ENCODE measurements around the gene TRIM65.

The TRIM65 gene

GRCh38 chr17:75896415-75897159 is at the start of gene TRIM65:
Gene TRIM65 (minus strand): TSS chr17:75896951. CDS start chr17:75896937, 14 bp downstream.
- Histone ChIP-seq H3K9me3 (ENCODE audit: control insufficient read depth, insufficient read depth, low read length) (no peaks in the 10 kb centered on the region), H3K27me3 (ENCODE audit: control insufficient read depth, insufficient read depth, low read length) (no peaks in the 10 kb centered on the region), H3K27ac (ENCODE audit: low read length) (no peak within 1 kb of the TSS), H3K4me3 (ENCODE audit: low read length) (peak within 1 kb of the TSS; percentile 77), H3K4me1 (ENCODE audit: control insufficient read depth, insufficient read depth, low read length) (peaks cover 13% of the 10 kb centered on the region), H3K36me3 (ENCODE audit: control insufficient read depth, insufficient read depth, low read length) (peaks cover 31% of the 10 kb centered on the region)
- no CpG with 5 or more reads among the region's 102 CpGs for WGBS (ENCODE audit: insufficient coverage, insufficient read length)
- DNase-seq (ENCODE audit: low read depth, low spot score), result no peak

GRCh38 chr17:75945211-75945610 is 48.5 kb upstream of the TRIM65 start:
- Histone ChIP-seq H3K36me3 (ENCODE audit: control insufficient read depth, insufficient read depth, low read length) (peaks cover 5% of the 10 kb centered on the region), H3K4me1 (ENCODE audit: control insufficient read depth, insufficient read depth, low read length) (no peaks in the 10 kb centered on the region), H3K27me3 (ENCODE audit: control insufficient read depth, insufficient read depth, low read length) (no peaks in the 10 kb centered on the region), H3K9me3 (ENCODE audit: control insufficient read depth, insufficient read depth, low read length) (no peaks in the 10 kb centered on the region), H3K4me3 (ENCODE audit: low read length) (no peak overlapping the region), H3K27ac (ENCODE audit: low read length) (no peak overlapping the region)
- DNase-seq (ENCODE audit: low read depth, low spot score), result no peak
- WGBS (ENCODE audit: insufficient coverage, insufficient read length), result no CpG with 5 or more reads among the region's 2 CpGs

DNA sequence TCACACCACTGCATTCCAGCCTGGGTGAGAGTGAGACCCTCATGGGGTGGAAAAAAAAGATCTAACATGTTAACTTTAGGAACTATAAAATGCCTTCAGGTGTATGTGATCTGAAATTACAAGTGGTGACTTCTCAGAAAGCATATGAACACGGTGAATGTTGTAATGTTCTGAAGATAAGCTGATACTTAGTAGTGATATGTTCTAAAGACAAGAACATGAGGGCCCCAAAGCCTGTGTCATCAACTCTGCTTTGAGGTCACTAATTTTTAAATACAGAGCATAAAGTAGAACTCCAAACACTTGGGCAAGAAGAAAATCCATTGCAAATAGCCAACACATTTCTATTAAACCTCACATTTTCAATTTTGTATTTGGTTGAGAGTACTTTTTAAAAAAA is 46.7 kb upstream of the TRIM65 start:
- no peak overlapping the region for H3K4me3 ChIP-seq (ENCODE audit: low read length)
- no CpG with 5 or more reads among the region's 1 CpG for WGBS (ENCODE audit: insufficient coverage, insufficient read length)
- H3K9me3 ChIP-seq (ENCODE audit: control insufficient read depth, insufficient read depth, low read length), result no peaks in the 10 kb centered on the region
- no peak for DNase-seq (ENCODE audit: low read depth, low spot score)
- H3K4me1 ChIP-seq (ENCODE audit: control insufficient read depth, insufficient read depth, low read length), result no peaks in the 10 kb centered on the region
- H3K36me3 ChIP-seq (ENCODE audit: control insufficient read depth, insufficient read depth, low read length), result no peaks in the 10 kb centered on the region; the same call in 1 of the 2 replicates
- no peak overlapping the region for H3K27ac ChIP-seq (ENCODE audit: low read length)
- H3K27me3 ChIP-seq (ENCODE audit: control insufficient read depth, insufficient read depth, low read length), result no peaks in the 10 kb centered on the region

- Histone ChIP-seq H3K4me1 (ENCODE audit: control insufficient read depth, insufficient read depth, low read length) (no peaks in the 10 kb centered on the region), H3K4me3 (ENCODE audit: low read length) (no peak overlapping the region), H3K27ac (ENCODE audit: low read length) (no peak overlapping the region), H3K36me3 (ENCODE audit: control insufficient read depth, insufficient read depth, low read length) (no peaks in the 10 kb centered on the region; the same call in 1 of the 2 replicates), H3K9me3 (ENCODE audit: control insufficient read depth, insufficient read depth, low read length) (no peaks in the 10 kb centered on the region), H3K27me3 (ENCODE audit: control insufficient read depth, insufficient read depth, low read length) (no peaks in the 10 kb centered on the region)
- no peak for DNase-seq (ENCODE audit: low read depth, low spot score)
- no CpG with 5 or more reads among the region's 4 CpGs for WGBS (ENCODE audit: insufficient coverage, insufficient read length)
Measured at GRCh38 chr17:75942473-75942872, 45.7 kb upstream of the TRIM65 start.

DNA sequence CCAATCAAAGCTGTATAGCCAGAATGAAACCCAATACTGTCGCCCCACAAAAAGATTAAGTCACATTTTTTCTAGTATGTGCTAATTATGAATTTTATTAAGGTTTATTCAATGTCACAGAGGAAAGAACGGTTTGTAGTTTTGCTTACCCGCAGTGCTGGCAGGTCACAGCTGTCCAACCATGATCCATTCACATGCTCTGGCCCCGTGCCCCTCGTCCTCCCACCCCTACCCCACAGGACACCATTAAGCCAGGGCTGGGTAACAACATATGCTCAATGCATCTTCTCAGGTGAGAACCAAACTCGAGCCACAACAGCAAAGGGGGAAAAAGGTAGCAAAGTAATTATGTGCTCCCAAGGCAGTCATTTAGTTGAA is 44.7 kb upstream of the TRIM65 start:
- no peaks in the 10 kb centered on the region; the same call in 1 of the 2 replicates for H3K36me3 ChIP-seq (ENCODE audit: control insufficient read depth, insufficient read depth, low read length)
- H3K4me3 ChIP-seq (ENCODE audit: low read length), result no peak overlapping the region
- H3K9me3 ChIP-seq (ENCODE audit: control insufficient read depth, insufficient read depth, low read length), result no peaks in the 10 kb centered on the region
- no peaks in the 10 kb centered on the region for H3K27me3 ChIP-seq (ENCODE audit: control insufficient read depth, insufficient read depth, low read length)
- whole genome bisulfite sequencing (ENCODE audit: insufficient coverage, insufficient read length), result no CpG with 5 or more reads among the region's 6 CpGs
- no peak overlapping the region for H3K27ac ChIP-seq (ENCODE audit: low read length)
- no peaks in the 10 kb centered on the region for H3K4me1 ChIP-seq (ENCODE audit: control insufficient read depth, insufficient read depth, low read length)
- no peak for DNase-seq (ENCODE audit: low read depth, low spot score)

GRCh38 chr17:75940727-75941441 is 44.1 kb upstream of the TRIM65 start, which contains the start of gene FBF1:
Gene FBF1 (minus strand): TSS chr17:75941042. CDS start chr17:75938149, 2,893 bp downstream.
- Histone ChIP-seq H3K4me3 (ENCODE audit: low read length) (peak within 1 kb of the TSS; percentile 75), H3K36me3 (ENCODE audit: control insufficient read depth, insufficient read depth, low read length) (no peaks in the 10 kb centered on the region; the same call in 1 of the 2 replicates), H3K27ac (ENCODE audit: low read length) (no peak within 1 kb of the TSS), H3K4me1 (ENCODE audit: control insufficient read depth, insufficient read depth, low read length) (no peaks in the 10 kb centered on the region), H3K9me3 (ENCODE audit: control insufficient read depth, insufficient read depth, low read length) (no peaks in the 10 kb centered on the region), H3K27me3 (ENCODE audit: control insufficient read depth, insufficient read depth, low read length) (no peaks in the 10 kb centered on the region)
- no CpG with 5 or more reads among the region's 63 CpGs for WGBS (ENCODE audit: insufficient coverage, insufficient read length)
- peak; percentile 73 for DNase-seq (ENCODE audit: low read depth, low spot score)

GRCh38 chr17:75937652-75938051 is 40.9 kb upstream of the TRIM65 start:
- H3K9me3 ChIP-seq (ENCODE audit: control insufficient read depth, insufficient read depth, low read length), result no peaks in the 10 kb centered on the region
- H3K4me3 ChIP-seq (ENCODE audit: low read length), result no peak overlapping the region
- WGBS (ENCODE audit: insufficient coverage, insufficient read length), result no CpG with 5 or more reads among the region's 13 CpGs
- no peaks in the 10 kb centered on the region for H3K27me3 ChIP-seq (ENCODE audit: control insufficient read depth, insufficient read depth, low read length)
- H3K27ac ChIP-seq (ENCODE audit: low read length), result no peak overlapping the region
- DNase-seq (ENCODE audit: low read depth, low spot score), result no peak
- no peaks in the 10 kb centered on the region for H3K36me3 ChIP-seq (ENCODE audit: control insufficient read depth, insufficient read depth, low read length)
- H3K4me1 ChIP-seq (ENCODE audit: control insufficient read depth, insufficient read depth, low read length), result no peaks in the 10 kb centered on the region

GRCh38 chr17:75933808-75934207 is 37.1 kb upstream of the TRIM65 start:
- WGBS (ENCODE audit: insufficient coverage, insufficient read length), result no CpG with 5 or more reads among the region's 4 CpGs
- no peak for DNase-seq (ENCODE audit: low read depth, low spot score)
- Histone ChIP-seq H3K36me3 (ENCODE audit: control insufficient read depth, insufficient read depth, low read length) (no peaks in the 10 kb centered on the region), H3K27ac (ENCODE audit: low read length) (no peak overlapping the region), H3K9me3 (ENCODE audit: control insufficient read depth, insufficient read depth, low read length) (no peaks in the 10 kb centered on the region), H3K4me3 (ENCODE audit: low read length) (no peak overlapping the region), H3K27me3 (ENCODE audit: control insufficient read depth, insufficient read depth, low read length) (no peaks in the 10 kb centered on the region), H3K4me1 (ENCODE audit: control insufficient read depth, insufficient read depth, low read length) (no peaks in the 10 kb centered on the region)

- WGBS (ENCODE audit: insufficient coverage, insufficient read length), result no CpG with 5 or more reads among the region's 5 CpGs
- H3K27me3 ChIP-seq (ENCODE audit: control insufficient read depth, insufficient read depth, low read length), result no peaks in the 10 kb centered on the region
- H3K9me3 ChIP-seq (ENCODE audit: control insufficient read depth, insufficient read depth, low read length), result no peaks in the 10 kb centered on the region
- no peaks in the 10 kb centered on the region for H3K36me3 ChIP-seq (ENCODE audit: control insufficient read depth, insufficient read depth, low read length)
- no peaks in the 10 kb centered on the region for H3K4me1 ChIP-seq (ENCODE audit: control insufficient read depth, insufficient read depth, low read length)
- no peak overlapping the region for H3K27ac ChIP-seq (ENCODE audit: low read length)
- no peak overlapping the region for H3K4me3 ChIP-seq (ENCODE audit: low read length)
- no peak for DNase-seq (ENCODE audit: low read depth, low spot score)
Measured at GRCh38 chr17:75932852-75933251, 36.1 kb upstream of the TRIM65 start.

DNA sequence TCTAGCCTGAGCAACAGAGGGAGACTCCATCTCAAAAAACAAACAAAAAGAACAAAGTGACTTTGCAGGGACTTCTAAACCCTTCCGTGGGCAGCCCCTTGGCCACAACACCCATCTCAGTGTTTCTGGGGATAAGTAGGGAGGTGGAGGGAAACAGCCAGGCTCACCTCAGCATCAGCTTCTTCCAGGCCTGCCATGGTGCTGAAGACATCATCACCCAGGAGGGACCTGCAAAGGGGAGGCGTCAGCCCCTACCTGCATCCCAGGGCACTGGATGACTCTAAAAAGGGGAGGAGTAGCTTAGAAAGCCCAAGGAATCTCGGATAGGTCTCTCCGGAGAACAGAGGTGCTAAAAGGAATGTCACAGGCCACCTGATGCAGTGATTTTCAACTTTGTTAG is 34.3 kb upstream of the TRIM65 start:
- Histone ChIP-seq H3K27ac (ENCODE audit: low read length) (no peak overlapping the region), H3K27me3 (ENCODE audit: control insufficient read depth, insufficient read depth, low read length) (no peaks in the 10 kb centered on the region), H3K4me1 (ENCODE audit: control insufficient read depth, insufficient read depth, low read length) (no peaks in the 10 kb centered on the region), H3K4me3 (ENCODE audit: low read length) (no peak overlapping the region), H3K36me3 (ENCODE audit: control insufficient read depth, insufficient read depth, low read length) (no peaks in the 10 kb centered on the region), H3K9me3 (ENCODE audit: control insufficient read depth, insufficient read depth, low read length) (no peaks in the 10 kb centered on the region)
- no CpG with 5 or more reads among the region's 4 CpGs for WGBS (ENCODE audit: insufficient coverage, insufficient read length)
- no peak for DNase-seq (ENCODE audit: low read depth, low spot score)
